ENCODE data around the gene ALPL. TPM values are rescaled to one million over a fixed set of nuclear protein-coding genes. Genes with fewer than 3 reads are reported as not detected.

The ALPL gene
- polyA plus RNA-seq, 1 donor (not counting 4 experiments of a cell fraction or from before 2014, with no cell fraction given): not detected

GRCh38 chr1:21568006-21568746, 59.0 kb downstream of the ALPL start:
- TF ChIP-seq, protein P1, sequence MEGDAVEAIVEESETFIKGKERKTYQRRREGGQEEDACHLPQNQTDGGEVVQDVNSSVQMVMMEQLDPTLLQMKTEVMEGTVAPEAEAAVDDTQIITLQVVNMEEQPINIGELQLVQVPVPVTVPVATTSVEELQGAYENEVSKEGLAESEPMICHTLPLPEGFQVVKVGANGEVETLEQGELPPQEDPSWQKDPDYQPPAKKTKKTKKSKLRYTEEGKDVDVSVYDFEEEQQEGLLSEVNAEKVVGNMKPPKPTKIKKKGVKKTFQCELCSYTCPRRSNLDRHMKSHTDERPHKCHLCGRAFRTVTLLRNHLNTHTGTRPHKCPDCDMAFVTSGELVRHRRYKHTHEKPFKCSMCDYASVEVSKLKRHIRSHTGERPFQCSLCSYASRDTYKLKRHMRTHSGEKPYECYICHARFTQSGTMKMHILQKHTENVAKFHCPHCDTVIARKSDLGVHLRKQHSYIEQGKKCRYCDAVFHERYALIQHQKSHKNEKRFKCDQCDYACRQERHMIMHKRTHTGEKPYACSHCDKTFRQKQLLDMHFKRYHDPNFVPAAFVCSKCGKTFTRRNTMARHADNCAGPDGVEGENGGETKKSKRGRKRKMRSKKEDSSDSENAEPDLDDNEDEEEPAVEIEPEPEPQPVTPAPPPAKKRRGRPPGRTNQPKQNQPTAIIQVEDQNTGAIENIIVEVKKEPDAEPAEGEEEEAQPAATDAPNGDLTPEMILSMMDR (optimal IDR thresholded peaks at IDR 0.05 in 1 of 3, IDR thresholded peaks at IDR 0.05 in 1 of 3, conservative IDR thresholded peaks at IDR 0.05 in 1 of 3; ENCODE audit: extremely low read depth in 1 of 3, insufficient read depth in 2 of 3, low read length in 3 of 3): no peak
- TF ChIP-seq EZH2 (IDR thresholded peaks at IDR 0.05; ENCODE audit: low read length): no peak
- Histone ChIP-seq H3K79me2 (ENCODE audit: control insufficient read depth, insufficient read depth, low read length) (no peaks in the 10 kb centered on the region), H3K4me3 (ENCODE audit: control insufficient read depth in 2 of 3, extremely low read depth in 1 of 3, insufficient read depth in 2 of 3, low read depth in 1 of 3, low read length in 3 of 3) (no peak overlapping the region), H2AFZ (ENCODE audit: control insufficient read depth, low read length) (no peak overlapping the region), H3K27me3 (ENCODE audit: control insufficient read depth, extremely low read depth, insufficient read depth, low read length) (peaks cover 9% of the 10 kb centered on the region), H3K9ac (ENCODE audit: control insufficient read depth, extremely low read depth, insufficient read depth, low read length) (no peak overlapping the region), H3K27ac (ENCODE audit: control insufficient read depth, insufficient read depth, low read length) (no peak overlapping the region), H3K9me1 (ENCODE audit: control insufficient read depth, extremely low read depth, insufficient read depth, low read length) (no peaks in the 10 kb centered on the region), H4K20me1 (ENCODE audit: control insufficient read depth, extremely low read depth, insufficient read depth, low read length) (no peaks in the 10 kb centered on the region), H3K36me3 (ENCODE audit: control insufficient read depth in 2 of 2, extremely low read depth in 1 of 2, insufficient read depth in 2 of 2, low read length in 2 of 2) (no peaks in the 10 kb centered on the region), H3K4me2 (ENCODE audit: control insufficient read depth, extremely low read depth, insufficient read depth, low read depth, low read length) (no peak overlapping the region), H3K9me3 (ENCODE audit: control insufficient read depth, low read depth, low read length) (no peaks in the 10 kb centered on the region), H3K4me1 (ENCODE audit: control insufficient read depth, extremely low read depth, insufficient read depth, low read length) (no peaks in the 10 kb centered on the region)
- DNase-seq (ENCODE audit: low read depth, low spot score) (no peak), FAIRE-seq (no peak)
- dilution Hi-C loops (cut with MboI; ENCODE audit: extremely low pct_ligation_motif_present, low sequenced_read_pairs): no loop called here

DNA sequence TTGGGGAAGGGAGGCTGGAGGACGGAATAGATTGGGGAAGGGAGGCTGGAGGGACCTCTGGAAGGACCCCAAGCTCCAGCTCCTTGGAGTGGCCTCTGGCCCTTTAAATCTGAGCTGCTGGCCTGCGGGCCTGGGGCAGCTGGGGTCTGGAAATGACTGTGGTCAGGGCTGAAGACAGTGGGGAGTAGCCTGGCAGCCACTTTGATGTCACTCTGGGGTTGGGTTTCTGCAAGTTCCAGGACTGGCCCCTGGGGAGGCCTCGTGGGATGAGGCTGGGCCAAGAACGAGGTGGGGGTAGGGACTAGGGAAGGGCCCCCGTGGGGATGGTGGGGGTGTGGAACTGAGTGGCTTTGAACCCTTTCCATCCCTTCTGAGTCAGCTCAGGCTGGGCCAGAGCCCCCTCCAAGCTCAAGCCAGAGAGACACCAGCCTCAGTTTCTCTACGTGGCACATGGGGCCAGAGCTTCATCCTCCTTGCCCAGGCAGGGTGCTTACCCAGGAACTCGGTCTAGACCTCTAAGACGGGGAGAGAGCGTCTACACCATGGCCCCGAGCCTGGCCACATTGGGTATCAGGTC, 59.7 kb downstream of the ALPL start:
- FAIRE-seq (no peak), DNase-seq (ENCODE audit: low read depth, low spot score) (no peak)
- no peak overlapping the region for H2AFZ ChIP-seq (ENCODE audit: control insufficient read depth, low read length)
- H3K4me3 ChIP-seq (ENCODE audit: control insufficient read depth in 2 of 3, extremely low read depth in 1 of 3, insufficient read depth in 2 of 3, low read depth in 1 of 3, low read length in 3 of 3): no peak overlapping the region
- H3K9me3 ChIP-seq (ENCODE audit: control insufficient read depth, low read depth, low read length): no peaks in the 10 kb centered on the region
- no peaks in the 10 kb centered on the region for H3K36me3 ChIP-seq (ENCODE audit: control insufficient read depth in 2 of 2, extremely low read depth in 1 of 2, insufficient read depth in 2 of 2, low read length in 2 of 2)
- H4K20me1 ChIP-seq (ENCODE audit: control insufficient read depth, extremely low read depth, insufficient read depth, low read length): no peaks in the 10 kb centered on the region
- TF ChIP-seq EZH2 (IDR thresholded peaks at IDR 0.05; ENCODE audit: low read length): no peak
- TF ChIP-seq, protein P1 (optimal IDR thresholded peaks at IDR 0.05 in 1 of 3, IDR thresholded peaks at IDR 0.05 in 1 of 3, conservative IDR thresholded peaks at IDR 0.05 in 1 of 3; ENCODE audit: extremely low read depth in 1 of 3, insufficient read depth in 2 of 3, low read length in 3 of 3): no peak
- no peak overlapping the region for H3K4me2 ChIP-seq (ENCODE audit: control insufficient read depth, extremely low read depth, insufficient read depth, low read depth, low read length)
- H3K9me1 ChIP-seq (ENCODE audit: control insufficient read depth, extremely low read depth, insufficient read depth, low read length): no peaks in the 10 kb centered on the region
- no peak overlapping the region for H3K27ac ChIP-seq (ENCODE audit: control insufficient read depth, insufficient read depth, low read length)
- peaks cover 9% of the 10 kb centered on the region for H3K27me3 ChIP-seq (ENCODE audit: control insufficient read depth, extremely low read depth, insufficient read depth, low read length)
- no peak overlapping the region for H3K9ac ChIP-seq (ENCODE audit: control insufficient read depth, extremely low read depth, insufficient read depth, low read length)
- H3K79me2 ChIP-seq (ENCODE audit: control insufficient read depth, insufficient read depth, low read length): no peaks in the 10 kb centered on the region
- H3K4me1 ChIP-seq (ENCODE audit: control insufficient read depth, extremely low read depth, insufficient read depth, low read length): no peaks in the 10 kb centered on the region
- dilution Hi-C loops (cut with MboI; ENCODE audit: extremely low pct_ligation_motif_present, low sequenced_read_pairs): no loop called here
